H1 (cell line): ENCODE results near the gene SERPINB2. TPM values are rescaled to one million over a fixed set of nuclear protein-coding genes. Genes with fewer than 3 reads are reported as not detected.

Experiments
- ASH2L ChIP-seq: fragments of 200-600, 300-600 bp; sonication (generic); IDR thresholded peaks from one replicate; pipeline ENCODE4 v1.7.1; 2017; ENCODE audit warnings: low read length
- CBX5 ChIP-seq: fragments of 300-800, 300-1000 bp; sonication (generic); IDR thresholded peaks from 2 replicates; pipeline ENCODE4 v1.7.1; 2016; ENCODE audit warnings: antibody characterized with exemption, low read length, low read depth
- CBX8 ChIP-seq: fragments of 300-800, 300-1000 bp; sonication (generic); IDR thresholded peaks from 2 replicates; pipeline ENCODE4 v1.7.1; 2016; ENCODE audit warnings: low read depth, low read length, borderline replicate concordance
- FOSL1 ChIP-seq: IDR thresholded peaks from 2 replicates; pipeline ENCODE4 v1.6.1; 2011; ENCODE audit warnings: mild to moderate bottlenecking, low read depth, low read length, moderate library complexity; ENCODE audit not compliant: insufficient read depth
- GABPA ChIP-seq: IDR thresholded peaks from 2 replicates; pipeline ENCODE4 v1.6.1; 2011; ENCODE audit warnings: mild to moderate bottlenecking, low read length, moderate library complexity, borderline replicate concordance; ENCODE audit not compliant: insufficient read depth
- KDM4A ChIP-seq: IDR thresholded peaks from one replicate; pipeline ENCODE4 v1.7.1; 2012; ENCODE audit warnings: low read depth, mild to moderate bottlenecking, moderate library complexity, low read length, inconsistent platforms; ENCODE audit not compliant: severe bottlenecking
- POLR2AphosphoS5 ChIP-seq: IDR thresholded peaks from 2 replicates; pipeline ENCODE4 v1.6.1; 2011; ENCODE audit warnings: low read depth, low read length
- SIRT6 ChIP-seq: IDR thresholded peaks from one replicate; pipeline ENCODE4 v1.7.1; 2012; ENCODE audit warnings: low read length, inconsistent platforms
- SP1 ChIP-seq: IDR thresholded peaks from 2 replicates; pipeline ENCODE4 v1.6.1; 2011; ENCODE audit warnings: low read depth, low read length
- polyA plus RNA-seq, 7 experiments: library from polyadenylated mRNA; depleted of rRNA in 3 of 7; stranded (reverse) in 5 of 7; unstranded in 2 of 7; fragments of >200 nt in 5 of 7; fragments of 200-250 nt in 2 of 7; gene quantifications; 1 replicate in 5 of 7; 2 replicates in 1 of 7; 4 replicates in 1 of 7; pipeline versions ENCODE4 v1.2.1 to v1.2.3, GENCODE V29; 2011 to 2013; ENCODE audit warnings: missing spikeins in 2 of 7, mixed read lengths in 2 of 7
- total RNA-seq: library from RNA; stranded (reverse); fragmentation: NEBNext Ultra II Directional; extraction: Animal tissue kit (Norgen Biotek cat#: 25700); gene quantifications from 2 replicates; pipeline ENCODE4 v1.2.1, GENCODE V29; 2021
- TF ChIP-seq, protein P1 (sequence below): fragments of 300-600 bp; sonication (generic); IDR thresholded peaks from 2 replicates; pipeline ENCODE4 v1.7.1; 2012; ENCODE audit warnings: low read length, moderate library complexity, mild to moderate bottlenecking, inconsistent platforms; ENCODE audit not compliant: insufficient replicate concordance
- TF ChIP-seq, protein P2 (sequence below): IDR thresholded peaks from 2 replicates; pipeline ENCODE4 v1.6.1; 2012; ENCODE audit warnings: inconsistent platforms

Gene SERPINB2
- total and polyA plus RNA-seq, 2 of the 8 experiments (the other 6 are each of a cell fraction or from before 2014, with no cell fraction given) = not detected

DNA sequence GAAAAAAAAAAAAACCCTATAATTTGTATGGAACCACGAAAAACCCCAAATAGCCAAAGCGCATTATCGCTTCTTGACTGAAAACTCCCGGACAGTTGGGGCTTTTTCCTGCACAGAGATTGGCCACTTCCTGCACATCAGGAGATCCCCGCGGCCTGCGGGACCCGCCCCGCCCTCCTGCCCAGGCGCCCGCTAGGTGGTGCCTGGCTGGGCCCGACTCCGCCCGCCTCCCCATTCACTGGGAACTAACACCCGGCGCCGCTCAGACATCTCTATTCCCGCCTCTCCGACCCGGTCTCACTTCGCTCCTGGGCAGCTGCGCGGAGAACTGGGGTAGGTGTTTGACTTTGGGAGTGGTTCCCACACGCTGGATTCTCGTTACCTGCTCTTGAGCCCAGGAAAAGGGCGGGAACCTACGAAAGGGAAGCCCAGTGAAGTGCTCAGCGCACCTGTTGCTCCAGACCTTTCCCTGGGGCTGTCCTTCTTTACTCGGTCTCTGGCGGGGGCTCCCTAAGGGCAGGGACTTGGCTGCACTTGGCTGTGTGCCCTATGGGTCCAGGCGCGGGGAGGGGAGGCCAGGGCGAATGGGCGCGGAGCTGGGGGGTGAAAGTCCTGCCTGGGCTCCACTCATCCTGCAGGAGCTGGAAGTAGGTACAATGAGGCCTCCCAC, 61.7 kb downstream of the SERPINB2 start, which contains the start of gene HMSD (continued):
- TF ChIP-seq, protein P1, sequence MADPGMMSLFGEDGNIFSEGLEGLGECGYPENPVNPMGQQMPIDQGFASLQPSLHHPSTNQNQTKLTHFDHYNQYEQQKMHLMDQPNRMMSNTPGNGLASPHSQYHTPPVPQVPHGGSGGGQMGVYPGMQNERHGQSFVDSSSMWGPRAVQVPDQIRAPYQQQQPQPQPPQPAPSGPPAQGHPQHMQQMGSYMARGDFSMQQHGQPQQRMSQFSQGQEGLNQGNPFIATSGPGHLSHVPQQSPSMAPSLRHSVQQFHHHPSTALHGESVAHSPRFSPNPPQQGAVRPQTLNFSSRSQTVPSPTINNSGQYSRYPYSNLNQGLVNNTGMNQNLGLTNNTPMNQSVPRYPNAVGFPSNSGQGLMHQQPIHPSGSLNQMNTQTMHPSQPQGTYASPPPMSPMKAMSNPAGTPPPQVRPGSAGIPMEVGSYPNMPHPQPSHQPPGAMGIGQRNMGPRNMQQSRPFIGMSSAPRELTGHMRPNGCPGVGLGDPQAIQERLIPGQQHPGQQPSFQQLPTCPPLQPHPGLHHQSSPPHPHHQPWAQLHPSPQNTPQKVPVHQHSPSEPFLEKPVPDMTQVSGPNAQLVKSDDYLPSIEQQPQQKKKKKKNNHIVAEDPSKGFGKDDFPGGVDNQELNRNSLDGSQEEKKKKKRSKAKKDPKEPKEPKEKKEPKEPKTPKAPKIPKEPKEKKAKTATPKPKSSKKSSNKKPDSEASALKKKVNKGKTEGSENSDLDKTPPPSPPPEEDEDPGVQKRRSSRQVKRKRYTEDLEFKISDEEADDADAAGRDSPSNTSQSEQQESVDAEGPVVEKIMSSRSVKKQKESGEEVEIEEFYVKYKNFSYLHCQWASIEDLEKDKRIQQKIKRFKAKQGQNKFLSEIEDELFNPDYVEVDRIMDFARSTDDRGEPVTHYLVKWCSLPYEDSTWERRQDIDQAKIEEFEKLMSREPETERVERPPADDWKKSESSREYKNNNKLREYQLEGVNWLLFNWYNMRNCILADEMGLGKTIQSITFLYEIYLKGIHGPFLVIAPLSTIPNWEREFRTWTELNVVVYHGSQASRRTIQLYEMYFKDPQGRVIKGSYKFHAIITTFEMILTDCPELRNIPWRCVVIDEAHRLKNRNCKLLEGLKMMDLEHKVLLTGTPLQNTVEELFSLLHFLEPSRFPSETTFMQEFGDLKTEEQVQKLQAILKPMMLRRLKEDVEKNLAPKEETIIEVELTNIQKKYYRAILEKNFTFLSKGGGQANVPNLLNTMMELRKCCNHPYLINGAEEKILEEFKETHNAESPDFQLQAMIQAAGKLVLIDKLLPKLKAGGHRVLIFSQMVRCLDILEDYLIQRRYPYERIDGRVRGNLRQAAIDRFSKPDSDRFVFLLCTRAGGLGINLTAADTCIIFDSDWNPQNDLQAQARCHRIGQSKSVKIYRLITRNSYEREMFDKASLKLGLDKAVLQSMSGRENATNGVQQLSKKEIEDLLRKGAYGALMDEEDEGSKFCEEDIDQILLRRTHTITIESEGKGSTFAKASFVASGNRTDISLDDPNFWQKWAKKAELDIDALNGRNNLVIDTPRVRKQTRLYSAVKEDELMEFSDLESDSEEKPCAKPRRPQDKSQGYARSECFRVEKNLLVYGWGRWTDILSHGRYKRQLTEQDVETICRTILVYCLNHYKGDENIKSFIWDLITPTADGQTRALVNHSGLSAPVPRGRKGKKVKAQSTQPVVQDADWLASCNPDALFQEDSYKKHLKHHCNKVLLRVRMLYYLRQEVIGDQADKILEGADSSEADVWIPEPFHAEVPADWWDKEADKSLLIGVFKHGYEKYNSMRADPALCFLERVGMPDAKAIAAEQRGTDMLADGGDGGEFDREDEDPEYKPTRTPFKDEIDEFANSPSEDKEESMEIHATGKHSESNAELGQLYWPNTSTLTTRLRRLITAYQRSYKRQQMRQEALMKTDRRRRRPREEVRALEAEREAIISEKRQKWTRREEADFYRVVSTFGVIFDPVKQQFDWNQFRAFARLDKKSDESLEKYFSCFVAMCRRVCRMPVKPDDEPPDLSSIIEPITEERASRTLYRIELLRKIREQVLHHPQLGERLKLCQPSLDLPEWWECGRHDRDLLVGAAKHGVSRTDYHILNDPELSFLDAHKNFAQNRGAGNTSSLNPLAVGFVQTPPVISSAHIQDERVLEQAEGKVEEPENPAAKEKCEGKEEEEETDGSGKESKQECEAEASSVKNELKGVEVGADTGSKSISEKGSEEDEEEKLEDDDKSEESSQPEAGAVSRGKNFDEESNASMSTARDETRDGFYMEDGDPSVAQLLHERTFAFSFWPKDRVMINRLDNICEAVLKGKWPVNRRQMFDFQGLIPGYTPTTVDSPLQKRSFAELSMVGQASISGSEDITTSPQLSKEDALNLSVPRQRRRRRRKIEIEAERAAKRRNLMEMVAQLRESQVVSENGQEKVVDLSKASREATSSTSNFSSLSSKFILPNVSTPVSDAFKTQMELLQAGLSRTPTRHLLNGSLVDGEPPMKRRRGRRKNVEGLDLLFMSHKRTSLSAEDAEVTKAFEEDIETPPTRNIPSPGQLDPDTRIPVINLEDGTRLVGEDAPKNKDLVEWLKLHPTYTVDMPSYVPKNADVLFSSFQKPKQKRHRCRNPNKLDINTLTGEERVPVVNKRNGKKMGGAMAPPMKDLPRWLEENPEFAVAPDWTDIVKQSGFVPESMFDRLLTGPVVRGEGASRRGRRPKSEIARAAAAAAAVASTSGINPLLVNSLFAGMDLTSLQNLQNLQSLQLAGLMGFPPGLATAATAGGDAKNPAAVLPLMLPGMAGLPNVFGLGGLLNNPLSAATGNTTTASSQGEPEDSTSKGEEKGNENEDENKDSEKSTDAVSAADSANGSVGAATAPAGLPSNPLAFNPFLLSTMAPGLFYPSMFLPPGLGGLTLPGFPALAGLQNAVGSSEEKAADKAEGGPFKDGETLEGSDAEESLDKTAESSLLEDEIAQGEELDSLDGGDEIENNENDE = no peak
- no peak for TF ChIP-seq SIRT6
- TF ChIP-seq CBX5 = no peak
- TF ChIP-seq KDM4A = peak; percentile 62
- TF ChIP-seq, protein P2, sequence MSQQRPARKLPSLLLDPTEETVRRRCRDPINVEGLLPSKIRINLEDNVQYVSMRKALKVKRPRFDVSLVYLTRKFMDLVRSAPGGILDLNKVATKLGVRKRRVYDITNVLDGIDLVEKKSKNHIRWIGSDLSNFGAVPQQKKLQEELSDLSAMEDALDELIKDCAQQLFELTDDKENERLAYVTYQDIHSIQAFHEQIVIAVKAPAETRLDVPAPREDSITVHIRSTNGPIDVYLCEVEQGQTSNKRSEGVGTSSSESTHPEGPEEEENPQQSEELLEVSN = peak; percentile 96
- TF ChIP-seq CBX8 = no peak
- TF ChIP-seq POLR2AphosphoS5 = no peak
- no peak for TF ChIP-seq FOSL1
- no peak for TF ChIP-seq SP1
- no peak for TF ChIP-seq GABPA
- TF ChIP-seq ASH2L = peak; percentile 71
